DOHH2 (cell line): ENCODE data around the gene SCAMP5.
A peak's percentile ranks its signal among the peaks of the same experiment; 100 is the strongest.

ENCODE experiments used
- H3F3A ChIP-seq: fragments of 200-600 bp; sonication (generic), shearing (Covaris generic); 2 replicates; pipeline ENCODE4 v1.6.0; 2016; ENCODE audit warnings: antibody characterized with exemption, mild to moderate bottlenecking; ENCODE audit not compliant: control insufficient read depth, insufficient read depth
- H3K27ac ChIP-seq: fragments of 200-600 bp; sonication (generic); 2 replicates; pipeline ENCODE4 v1.5.1; 2014; ENCODE audit warnings: low read depth, mild to moderate bottlenecking, low read length, moderate library complexity
- H3K27me3 ChIP-seq: fragments of 200-600 bp; sonication (generic); 2 replicates; pipeline ENCODE4 v1.6.1; 2014; ENCODE audit warnings: mild to moderate bottlenecking, low read length, mixed read lengths; ENCODE audit not compliant: control insufficient read depth
- H3K36me3 ChIP-seq: fragments of 200-600 bp; sonication (generic); 2 replicates; pipeline ENCODE4 v1.6.1; 2014; ENCODE audit warnings: mild to moderate bottlenecking, low read length, moderate library complexity, mixed read lengths; ENCODE audit not compliant: control insufficient read depth
- H3K4me1 ChIP-seq: fragments of 200-600 bp; sonication (generic); 2 replicates; pipeline ENCODE4 v1.6.1; 2014; ENCODE audit warnings: mild to moderate bottlenecking, low read length, mixed read lengths; ENCODE audit not compliant: control insufficient read depth
- H3K4me2 ChIP-seq: fragments of 200-600 bp; sonication (generic); 2 replicates; pipeline ENCODE4 v1.6.0; 2014; ENCODE audit warnings: mild to moderate bottlenecking, low read length, moderate library complexity
- H3K4me3 ChIP-seq: fragments of 200-600 bp; sonication (generic); 2 replicates; pipeline ENCODE4 v1.5.1; 2014; ENCODE audit warnings: mild to moderate bottlenecking, low read length, mixed read lengths
- H3K79me2 ChIP-seq: fragments of 200-600 bp; sonication (generic); 2 replicates; pipeline ENCODE4 v1.6.1; 2014; ENCODE audit warnings: mild to moderate bottlenecking, low read length, mixed read lengths; ENCODE audit not compliant: control insufficient read depth
- H3K9me2 ChIP-seq: fragments of 200-600 bp; sonication (generic); replicated peaks from 2 replicates; pipeline ENCODE4 v1.6.1; 2014; ENCODE audit warnings: mild to moderate bottlenecking, low read length, mixed read lengths; ENCODE audit not compliant: control insufficient read depth
- H3K9me3 ChIP-seq: fragments of 200-600 bp; sonication (generic); 2 replicates; pipeline ENCODE4 v1.6.1; 2014; ENCODE audit warnings: antibody characterized with exemption, low read length, mixed read lengths; ENCODE audit not compliant: control insufficient read depth, insufficient read depth
- H4K20me1 ChIP-seq: fragments of 200-600 bp; sonication (generic); 2 replicates; pipeline ENCODE4 v1.6.0; 2014; ENCODE audit warnings: low read depth, mild to moderate bottlenecking, antibody characterized with exemption, low read length, moderate library complexity; ENCODE audit not compliant: control insufficient read depth, insufficient read depth
- EZH2phosphoT487 ChIP-seq: fragments of 200-600 bp; sonication (generic); IDR thresholded peaks from 2 replicates; pipeline ENCODE4 v1.6.1; 2017; ENCODE audit warnings: borderline replicate concordance, mild to moderate bottlenecking, antibody characterized with exemption, low read length, moderate library complexity, mixed read lengths
- TF ChIP-seq, protein P1 (sequence below): fragments of 200-600 bp; sonication (generic); IDR thresholded peaks from one replicate; pipeline ENCODE4 v1.5.1; 2014; ENCODE audit warnings: antibody characterized with exemption, mild to moderate bottlenecking, low read depth, low read length; ENCODE audit not compliant: poor library complexity, severe bottlenecking

The SCAMP5 gene

DNA sequence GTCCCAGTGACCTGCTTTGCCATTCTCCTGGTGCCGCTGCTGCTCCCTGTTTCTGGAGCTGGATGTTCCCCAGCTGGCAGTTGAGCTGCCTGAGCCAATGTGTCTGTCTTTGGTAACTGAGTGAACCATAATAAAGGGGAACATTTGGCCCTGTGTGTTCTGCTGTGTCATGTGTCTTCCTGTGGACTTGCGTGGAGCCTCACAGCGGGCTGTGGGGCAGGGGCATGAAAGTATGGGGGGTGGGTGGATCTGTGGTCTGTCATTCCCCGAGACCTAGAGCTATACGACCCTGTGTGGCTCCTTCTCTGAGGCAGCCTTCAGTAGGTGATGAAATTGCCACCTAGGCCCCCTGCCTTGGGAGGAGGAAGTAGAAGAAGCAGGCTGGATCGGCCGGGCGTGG is 26.0 kb downstream of the SCAMP5 start:
- Histone ChIP-seq H3K9me3 (no peaks in the 10 kb centered on the region), H3K79me2 (peaks cover 26% of the 10 kb centered on the region), H3K36me3 (peaks cover 37% of the 10 kb centered on the region), H3K4me1 (peaks cover 32% of the 10 kb centered on the region), H3K27me3 (no peaks in the 10 kb centered on the region), H3K9me2 (no peaks in the 10 kb centered on the region), H3K27ac (no peak overlapping the region), H4K20me1 (no peaks in the 10 kb centered on the region), H3K4me2 (no peak overlapping the region), H3F3A (0 out of 2 replicates have a peak, but pooled peaks cover 3% of the 10 kb centered on the region), H3K4me3 (no peak overlapping the region)
- no peak for TF ChIP-seq EZH2phosphoT487
- TF ChIP-seq, protein P1, sequence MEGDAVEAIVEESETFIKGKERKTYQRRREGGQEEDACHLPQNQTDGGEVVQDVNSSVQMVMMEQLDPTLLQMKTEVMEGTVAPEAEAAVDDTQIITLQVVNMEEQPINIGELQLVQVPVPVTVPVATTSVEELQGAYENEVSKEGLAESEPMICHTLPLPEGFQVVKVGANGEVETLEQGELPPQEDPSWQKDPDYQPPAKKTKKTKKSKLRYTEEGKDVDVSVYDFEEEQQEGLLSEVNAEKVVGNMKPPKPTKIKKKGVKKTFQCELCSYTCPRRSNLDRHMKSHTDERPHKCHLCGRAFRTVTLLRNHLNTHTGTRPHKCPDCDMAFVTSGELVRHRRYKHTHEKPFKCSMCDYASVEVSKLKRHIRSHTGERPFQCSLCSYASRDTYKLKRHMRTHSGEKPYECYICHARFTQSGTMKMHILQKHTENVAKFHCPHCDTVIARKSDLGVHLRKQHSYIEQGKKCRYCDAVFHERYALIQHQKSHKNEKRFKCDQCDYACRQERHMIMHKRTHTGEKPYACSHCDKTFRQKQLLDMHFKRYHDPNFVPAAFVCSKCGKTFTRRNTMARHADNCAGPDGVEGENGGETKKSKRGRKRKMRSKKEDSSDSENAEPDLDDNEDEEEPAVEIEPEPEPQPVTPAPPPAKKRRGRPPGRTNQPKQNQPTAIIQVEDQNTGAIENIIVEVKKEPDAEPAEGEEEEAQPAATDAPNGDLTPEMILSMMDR, result no peak

DNA sequence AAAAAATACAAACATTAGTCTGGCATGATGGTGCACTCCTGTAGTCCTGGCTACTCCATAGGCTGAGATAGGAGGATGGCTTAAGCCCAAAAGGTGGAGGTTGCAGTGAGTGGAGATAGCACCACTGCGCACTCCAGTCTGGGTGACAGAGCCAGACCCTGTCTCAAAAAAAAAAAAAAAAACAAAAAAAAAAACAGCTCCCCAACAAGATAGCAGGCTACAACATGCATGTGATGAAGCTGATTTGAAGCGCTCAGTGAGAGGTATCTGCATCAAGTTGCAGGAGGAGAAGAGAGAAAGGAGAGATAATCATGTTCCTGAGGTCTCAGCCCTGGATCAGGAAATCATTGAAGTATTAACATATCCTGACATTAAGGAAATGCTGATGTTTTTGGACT is 27.4 kb downstream of the SCAMP5 start:
- Histone ChIP-seq H3K9me2 (no peaks in the 10 kb centered on the region), H3K27ac (no peak overlapping the region), H3K4me1 (peaks cover 32% of the 10 kb centered on the region), H3K36me3 (peaks cover 30% of the 10 kb centered on the region), H3K27me3 (no peaks in the 10 kb centered on the region), H3K4me2 (peak overlapping the region; percentile 30; the same call in 1 of the 2 replicates), H4K20me1 (no peaks in the 10 kb centered on the region), H3K79me2 (peaks cover 26% of the 10 kb centered on the region), H3K9me3 (no peaks in the 10 kb centered on the region), H3K4me3 (no peak overlapping the region; the same call in 1 of the 2 replicates), H3F3A (0 out of 2 replicates have a peak, but pooled peaks cover 3% of the 10 kb centered on the region)
- TF ChIP-seq EZH2phosphoT487, result no peak
- TF ChIP-seq, protein P1, result no peak

- Histone ChIP-seq H3K36me3 (peaks cover 27% of the 10 kb centered on the region), H3K79me2 (peaks cover 26% of the 10 kb centered on the region), H3K4me2 (peak within 1 kb of the TSS; percentile 70), H3K4me1 (peaks cover 32% of the 10 kb centered on the region), H3F3A (0 out of 2 replicates have a peak, but pooled peaks cover 3% of the 10 kb centered on the region), H3K4me3 (peak within 1 kb of the TSS; percentile 87), H3K27me3 (no peaks in the 10 kb centered on the region), H3K27ac (peak within 1 kb of the TSS; percentile 77), H4K20me1 (no peaks in the 10 kb centered on the region), H3K9me3 (no peaks in the 10 kb centered on the region), H3K9me2 (no peaks in the 10 kb centered on the region)
- TF ChIP-seq EZH2phosphoT487, result no peak
- TF ChIP-seq, protein P1, result no peak
These were observed 28.0 kb downstream of the SCAMP5 start, which contains the start of gene PPCDC for GRCh38 chr15:75023181-75023871. Gene PPCDC (plus strand): TSS chr15:75023590. CDS start chr15:75028319, 4,729 bp downstream.
